ENCODE results near the gene BSND.

Gene BSND

DNA sequence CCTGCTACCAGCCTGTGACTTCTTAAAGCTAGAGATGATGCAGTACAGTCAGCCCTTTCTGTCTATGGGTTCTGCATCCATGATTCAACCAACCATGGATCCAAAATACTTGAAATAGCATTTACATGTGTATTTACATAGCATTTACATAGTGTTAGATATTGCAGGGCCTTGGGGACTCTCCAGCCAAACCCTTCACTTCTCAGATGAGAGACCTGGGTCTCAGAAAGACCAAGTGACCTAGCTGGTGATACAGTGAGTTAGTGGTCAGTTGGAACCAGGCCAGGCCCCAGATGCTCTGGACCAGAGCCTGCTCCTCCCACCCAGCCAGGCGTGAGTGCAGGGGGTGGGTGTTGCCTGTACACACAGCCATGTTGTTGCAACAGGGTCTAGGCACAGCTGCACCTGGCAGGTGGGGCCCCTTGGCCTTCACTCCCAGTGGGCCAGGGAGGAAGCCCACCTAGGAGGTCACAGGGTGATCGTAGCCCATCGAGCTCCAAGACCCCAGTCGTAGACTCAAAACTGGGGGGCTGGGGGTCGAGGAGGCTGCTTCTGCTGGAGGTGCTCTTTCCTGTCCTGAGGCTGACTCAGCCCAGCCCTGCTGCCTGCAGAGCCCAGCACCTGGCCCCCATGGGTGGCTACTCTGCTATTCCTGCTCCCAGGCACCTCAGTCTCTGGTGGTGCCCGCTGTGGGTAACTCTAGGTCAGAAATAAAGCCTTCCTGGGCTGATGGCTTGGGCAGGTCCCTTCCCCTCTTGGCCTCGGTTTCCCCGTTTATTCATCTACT, 10.6 kb upstream of the BSND start:
- no peak for TF ChIP-seq YY1 (IDR thresholded peaks at IDR 0.05; ENCODE audit: low read depth)
- no peak for TF ChIP-seq CREB1 (IDR thresholded peaks at IDR 0.05; ENCODE audit: low read depth)
- TF ChIP-seq NFIC (IDR thresholded peaks at IDR 0.05), result 0 out of 2 replicates have a peak, but pooled peaks have one; percentile 13
- TF ChIP-seq, protein P1, sequence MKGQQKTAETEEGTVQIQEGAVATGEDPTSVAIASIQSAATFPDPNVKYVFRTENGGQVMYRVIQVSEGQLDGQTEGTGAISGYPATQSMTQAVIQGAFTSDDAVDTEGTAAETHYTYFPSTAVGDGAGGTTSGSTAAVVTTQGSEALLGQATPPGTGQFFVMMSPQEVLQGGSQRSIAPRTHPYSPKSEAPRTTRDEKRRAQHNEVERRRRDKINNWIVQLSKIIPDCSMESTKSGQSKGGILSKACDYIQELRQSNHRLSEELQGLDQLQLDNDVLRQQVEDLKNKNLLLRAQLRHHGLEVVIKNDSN (IDR thresholded peaks at IDR 0.05), result no peak

DNA sequence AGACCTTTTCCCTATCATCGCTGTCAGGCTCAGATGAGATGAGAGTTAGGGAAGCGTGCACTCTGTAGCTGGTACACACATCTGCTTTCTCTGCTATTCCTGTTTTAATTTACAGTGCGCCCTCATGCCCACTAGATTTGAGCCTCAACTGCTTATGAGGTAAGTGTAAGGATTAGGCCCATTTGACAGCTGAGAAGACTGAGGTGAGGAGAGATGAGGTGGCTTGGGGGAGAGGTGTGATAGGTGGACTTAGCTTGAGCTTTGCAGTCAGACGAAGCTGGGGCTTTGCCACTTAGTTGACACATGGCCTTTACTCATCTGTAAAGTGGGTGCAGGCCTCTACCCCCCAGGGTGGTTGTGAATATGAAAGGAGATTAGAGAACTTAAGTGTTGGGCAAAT, 9.8 kb upstream of the BSND start:
- TF ChIP-seq TAF1 (IDR thresholded peaks at IDR 0.05; ENCODE audit: low read depth), result no peak
- TF ChIP-seq TCF12 (IDR thresholded peaks at IDR 0.05; ENCODE audit: low read depth), result no peak
- no peak for TF ChIP-seq NFIC (IDR thresholded peaks at IDR 0.05)
- TF ChIP-seq, protein P1 (IDR thresholded peaks at IDR 0.05), result no peak
- TF ChIP-seq REST (IDR thresholded peaks at IDR 0.05; ENCODE audit: low read depth), result no peak
- TF ChIP-seq CEBPB (IDR thresholded peaks at IDR 0.05), result no peak
- no peak for TF ChIP-seq CREB1 (IDR thresholded peaks at IDR 0.05; ENCODE audit: low read depth)
- TF ChIP-seq FOXM1 (IDR thresholded peaks at IDR 0.05; ENCODE audit: borderline replicate concordance, low read depth), result no peak
- TF ChIP-seq TEAD4 (IDR thresholded peaks at IDR 0.05), result no peak
- no peak for TF ChIP-seq EGR1 (IDR thresholded peaks at IDR 0.05)

GRCh38 chr1:54989473-54989872, 9.3 kb upstream of the BSND start:
- peak; percentile 2; the same call in 1 of the 2 replicates for TF ChIP-seq MAX (IDR thresholded peaks at IDR 0.05)
- TF ChIP-seq REST (IDR thresholded peaks at IDR 0.05; ENCODE audit: low read depth), result no peak
- no peak for TF ChIP-seq CREB1 (IDR thresholded peaks at IDR 0.05; ENCODE audit: low read depth)
- no peak for TF ChIP-seq TEAD4 (IDR thresholded peaks at IDR 0.05)
- no peak for TF ChIP-seq FOXM1 (IDR thresholded peaks at IDR 0.05; ENCODE audit: borderline replicate concordance, low read depth)
- TF ChIP-seq EGR1 (IDR thresholded peaks at IDR 0.05), result no peak
- TF ChIP-seq, protein P1 (IDR thresholded peaks at IDR 0.05), result no peak
- TF ChIP-seq CEBPB (IDR thresholded peaks at IDR 0.05), result no peak
- TF ChIP-seq NFIC (IDR thresholded peaks at IDR 0.05), result no peak
- no peak for TF ChIP-seq EP300 (IDR thresholded peaks at IDR 0.05; ENCODE audit: borderline replicate concordance)
- no peak for TF ChIP-seq RAD21 (IDR thresholded peaks at IDR 0.05; ENCODE audit: low read depth)
- peak; percentile 86 for TF ChIP-seq TCF12 (IDR thresholded peaks at IDR 0.05; ENCODE audit: low read depth)
- TF ChIP-seq YY1 (IDR thresholded peaks at IDR 0.05; ENCODE audit: low read depth), result no peak
- TF ChIP-seq ZBTB7A (IDR thresholded peaks at IDR 0.05; ENCODE audit: low read depth), result no peak
- TF ChIP-seq TAF1 (IDR thresholded peaks at IDR 0.05; ENCODE audit: low read depth), result no peak

DNA sequence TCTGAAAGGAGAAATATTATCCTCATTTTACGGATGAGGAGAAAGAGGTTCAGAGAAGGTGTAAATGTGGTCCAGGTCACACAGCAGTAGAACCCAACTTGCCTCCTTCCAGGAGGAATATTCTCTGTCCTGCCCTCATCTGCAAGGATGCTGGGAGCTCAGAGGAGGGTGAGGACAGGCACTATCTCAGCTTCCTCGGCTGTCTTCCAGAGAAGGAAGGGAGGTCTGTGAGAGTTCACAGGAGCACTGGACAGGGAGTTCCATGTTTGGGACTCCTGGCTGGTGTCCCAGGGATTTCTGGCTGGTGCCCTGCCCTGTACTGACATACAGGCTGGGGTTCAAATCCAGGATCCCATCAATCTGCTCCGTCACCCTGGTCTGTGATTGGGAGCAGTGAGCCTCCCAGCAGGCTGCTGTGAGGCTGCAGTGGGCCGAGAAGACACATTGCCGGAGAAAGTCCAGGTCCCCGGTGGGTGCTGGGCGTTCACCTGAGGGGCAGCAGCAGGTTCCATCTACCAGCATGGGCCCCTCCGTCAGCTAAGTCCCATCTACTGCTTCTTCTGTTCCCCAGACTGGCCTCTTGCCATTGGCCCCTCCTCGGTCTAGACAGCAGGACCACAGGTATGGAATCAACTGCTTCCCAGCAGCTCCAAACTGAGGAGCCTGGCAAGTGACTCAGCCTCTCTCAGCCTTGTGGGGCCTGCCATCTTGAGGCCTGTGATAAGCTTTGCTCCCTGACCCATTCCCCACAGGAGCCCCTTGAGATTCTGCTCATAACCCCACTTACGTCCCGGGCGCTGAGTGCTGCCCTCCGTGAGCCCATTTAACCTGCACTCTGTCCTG, 8.5 kb upstream of the BSND start:
- TF ChIP-seq, protein P1 (IDR thresholded peaks at IDR 0.05), result no peak
- TF ChIP-seq RAD21 (IDR thresholded peaks at IDR 0.05; ENCODE audit: low read depth) (no peak), NFIC (IDR thresholded peaks at IDR 0.05) (no peak), EGR1 (IDR thresholded peaks at IDR 0.05) (no peak), FOXM1 (IDR thresholded peaks at IDR 0.05; ENCODE audit: borderline replicate concordance, low read depth) (no peak), TEAD4 (IDR thresholded peaks at IDR 0.05) (no peak), MAX (IDR thresholded peaks at IDR 0.05) (no peak), YY1 (IDR thresholded peaks at IDR 0.05; ENCODE audit: low read depth) (no peak), TAF1 (IDR thresholded peaks at IDR 0.05; ENCODE audit: low read depth) (no peak), CEBPB (IDR thresholded peaks at IDR 0.05) (no peak), ZBTB7A (IDR thresholded peaks at IDR 0.05; ENCODE audit: low read depth) (no peak), REST (IDR thresholded peaks at IDR 0.05; ENCODE audit: low read depth) (no peak), TCF12 (IDR thresholded peaks at IDR 0.05; ENCODE audit: low read depth) (no peak), EP300 (IDR thresholded peaks at IDR 0.05; ENCODE audit: borderline replicate concordance) (no peak), CREB1 (IDR thresholded peaks at IDR 0.05; ENCODE audit: low read depth) (no peak)
